HCT116 (cell line): ENCODE measurements around the gene HOXB2. TPM values are rescaled to one million over a fixed set of nuclear protein-coding genes. Genes with fewer than 3 reads are reported as not detected.
"Not testable (repeated sequence)": the region's sequence is repeated elsewhere in the genome, so short reads cannot be mapped to it uniquely, and the experiment has no call there.

ENCODE experiments used
- ATAC-seq: fragments of 200-7000 bp; cut with Tn5 transposase; 2 replicates; pipeline ENCODE4 v1.9.1; 2020; ENCODE audit warnings: mild to moderate bottlenecking, moderate library complexity
- BruUV-seq: library from RNA; stranded (reverse); fragments of 400-500 nt; replicated peaks from 2 replicates; lab custom pipeline; 2021; lab: Mats Ljungman, UMichigan
- CTCF ChIA-PET: fragments of 300-600 bp; sonication (Branson Sonifier 250); formaldehyde crosslinking; loops from one replicate; lab custom pipeline; 2021; ENCODE audit warnings: antibody characterized with exemption; lab: Charles Lee
- POLR2A ChIA-PET: fragments of 300-600, 350-600 bp; sonication (Branson Sonifier 250); formaldehyde crosslinking; loops from one replicate; lab custom pipeline; 2021; ENCODE audit warnings: antibody characterized with exemption; lab: Charles Lee
- RAD21 ChIA-PET, 2 experiments: fragments of 300-600 bp; sonication (Branson Sonifier 250); formaldehyde crosslinking; loops; one replicate each; lab custom pipeline; 2023; ENCODE audit warnings: low total read pairs in 2 of 2; ENCODE audit not compliant: uncharacterized antibody in 2 of 2, unreplicated experiment in 2 of 2, low non-redundant PET in 1 of 2; lab: Charles Lee
- DNase-seq: peaks from one replicate; pipeline ENCODE4 v3.0.0-alpha.2; 2010; ENCODE audit warnings: low read depth, low spot score
- H2AFZ ChIP-seq: fragments of 200-600 bp; shearing (Covaris generic), sonication (generic); 2 replicates; pipeline ENCODE4 v1.6.1; 2017; ENCODE audit warnings: low read depth, mixed run types, mixed read lengths, antibody characterized with exemption, low read length; ENCODE audit not compliant: poor library complexity, severe bottlenecking
- H3K27ac ChIP-seq: 2 replicates; pipeline ENCODE4 v1.5.1; 2012; ENCODE audit warnings: low read depth, low read length
- H3K27me3 ChIP-seq: fragments of 200-600 bp; sonication (generic); 2 replicates; pipeline ENCODE4 v1.6.1; 2016; ENCODE audit warnings: mixed run types, low read length, mixed read lengths; ENCODE audit not compliant: insufficient read depth
- H3K36me3 ChIP-seq, 2 experiments: fragments of 200-500 bp in 1 of 2; fragments of 200-600 bp in 1 of 2; sonication (Bioruptor generic) in 1 of 2; sonication (generic) in 1 of 2; 2 replicates each; pipeline versions ENCODE4 v1.5.1 to v1.6.1; 2014 to 2016; ENCODE audit warnings: low read length in 2 of 2, inconsistent platforms in 1 of 2, mixed read lengths in 1 of 2, mixed run types in 1 of 2; ENCODE audit not compliant: insufficient read depth in 2 of 2, control insufficient read depth in 1 of 2
- H3K4me1 ChIP-seq, 2 experiments: fragments of 200-600 bp in 1 of 2; sonication (generic) in 1 of 2; 2 replicates each; pipeline versions ENCODE4 v1.5.1 to v1.6.1; 2012 to 2017; ENCODE audit warnings: low read length in 2 of 2, inconsistent platforms in 1 of 2, mild to moderate bottlenecking in 1 of 2, mixed read lengths in 1 of 2, mixed run types in 1 of 2, moderate library complexity in 1 of 2; ENCODE audit not compliant: insufficient read depth in 2 of 2, control insufficient read depth in 1 of 2
- H3K4me2 ChIP-seq: fragments of 200-600 bp; sonication (generic); 2 replicates; pipeline ENCODE4 v1.6.1; 2017; ENCODE audit warnings: mixed run types, low read length, mixed read lengths
- H3K4me3 ChIP-seq, 2 experiments: fragments of 200-600 bp in 1 of 2; sonication (generic) in 1 of 2; replicated peaks in 1 of 2; 2 replicates each; pipeline ENCODE4 v1.5.1; 2011 to 2016; ENCODE audit warnings: low read length in 2 of 2, control low read depth in 1 of 2, low read depth in 1 of 2, mild to moderate bottlenecking in 1 of 2, mixed read lengths in 1 of 2, mixed run types in 1 of 2
- H3K79me2 ChIP-seq: fragments of 200-600 bp; sonication (generic); 2 replicates; pipeline ENCODE4 v1.6.1; 2017; ENCODE audit warnings: mild to moderate bottlenecking, mixed run types, low read length, moderate library complexity, mixed read lengths; ENCODE audit not compliant: insufficient read depth
- H3K9ac ChIP-seq: fragments of 200-600 bp; sonication (generic); 2 replicates; pipeline ENCODE4 v1.6.1; 2016; ENCODE audit warnings: low read length, mixed read lengths
- H3K9me2 ChIP-seq: fragments of 200-600 bp; sonication (generic), shearing (Covaris generic); 2 replicates; pipeline ENCODE4 v1.6.1; 2017; ENCODE audit warnings: mixed run types, mild to moderate bottlenecking, moderate library complexity; ENCODE audit not compliant: insufficient read depth
- H3K9me3 ChIP-seq, 2 experiments: fragments of 200-500 bp in 1 of 2; fragments of 200-600 bp in 1 of 2; sonication (Bioruptor generic) in 1 of 2; sonication (generic) in 1 of 2; 2 replicates each; pipeline ENCODE4 v1.6.1; 2014 to 2017; ENCODE audit warnings: low read length in 2 of 2, mixed read lengths in 2 of 2, inconsistent platforms in 1 of 2, low read depth in 1 of 2, mild to moderate bottlenecking in 1 of 2, mixed run types in 1 of 2, moderate library complexity in 1 of 2; ENCODE audit not compliant: control insufficient read depth in 1 of 2, insufficient read depth in 1 of 2
- H4K20me1 ChIP-seq: fragments of 200-600 bp; sonication (generic), shearing (Covaris generic); 2 replicates; pipeline ENCODE4 v1.6.1; 2017; ENCODE audit warnings: mixed run types, mild to moderate bottlenecking, moderate library complexity; ENCODE audit not compliant: insufficient read depth
- EZH2 ChIP-seq: fragments of 200-600 bp; sonication (generic); IDR thresholded peaks from 2 replicates; pipeline ENCODE4 v1.6.1; 2017; ENCODE audit warnings: antibody characterized with exemption, mixed run types
- MAX ChIP-seq: IDR thresholded peaks from 2 replicates; pipeline ENCODE4 v1.6.1; 2012
- intact Hi-C: fragments of 100-400 bp; cut with micrococcal nuclease; formaldehyde crosslinking; loops from 2 replicates; pipeline ENCODE4 v1.10.0; 2022
- total RNA-seq: library from RNA; stranded (reverse); gene quantifications from one replicate; pipeline ENCODE4 v1.2.1, GENCODE V29; 2021; ENCODE audit not compliant: unreplicated experiment

HOXB2 gene
- total RNA-seq, 1 experiment from 2014 or later, result 2.0 TPM

GRCh38 chr17:48537316-48537715 lies 7.6 kb downstream of the HOXB2 start:
- H3K79me2 ChIP-seq, result no peaks in the 10 kb centered on the region
- H3K36me3 ChIP-seq, result no peaks in the 10 kb centered on the region
- no peak for DNase-seq
- H3K4me1 ChIP-seq, result peaks cover 14 to 19% of the 10 kb centered on the region in 2 experiments
- H3K9ac ChIP-seq, result peak overlapping the region; percentile 25
- intact Hi-C loops, result no loop called here
- peak overlapping the region; percentile 54 for H3K27ac ChIP-seq
- TF ChIP-seq EZH2, result no peak
- no peak for TF ChIP-seq MAX
- H2AFZ ChIP-seq, result peak overlapping the region; percentile 90
- H3K4me2 ChIP-seq, result peak overlapping the region; percentile 55
- no peaks in the 10 kb centered on the region for H3K27me3 ChIP-seq
- ChIA-PET RAD21 (no interaction called here), CTCF (no interaction called here), POLR2A (no interaction called here)
- ATAC-seq, result peak; percentile 79
- H4K20me1 ChIP-seq, result no peaks in the 10 kb centered on the region
- no peaks in the 10 kb centered on the region for H3K9me2 ChIP-seq
- no peaks in the 10 kb centered on the region for H3K9me3 ChIP-seq
- BruUV-seq, result TSS peak; percentile 59
- H3K4me3 ChIP-seq, result peak overlapping the region in 1 of 2 experiments; percentile 26; a peak in 1 of 4 replicates

- CTCF ChIA-PET, ATAC-seq, intact Hi-C loops: not testable (repeated sequence)
Observed at GRCh38 chr17:48535793-48536559, 8.9 kb downstream of the HOXB2 start.

More at GRCh38 chr17:48535793-48536559, 8.9 kb downstream of the HOXB2 start:
- H3K9me3 ChIP-seq, H3K9ac ChIP-seq, POLR2A ChIA-PET, DNase-seq, H3K9me2 ChIP-seq, H3K79me2 ChIP-seq, H3K27me3 ChIP-seq, H3K4me3 ChIP-seq, H3K27ac ChIP-seq, H3K36me3 ChIP-seq, RAD21 ChIA-PET, H4K20me1 ChIP-seq, BruUV-seq: not testable (repeated sequence)
- Histone ChIP-seq H3K4me2 (peak overlapping the region; percentile 55), H2AFZ (peak overlapping the region; percentile 90), H3K4me1 (peaks cover 14 to 17% of the 10 kb centered on the region in 2 experiments)
